GM23338 (cell line): ENCODE results near the gene CEP20. TPM values are rescaled to one million over a fixed set of nuclear protein-coding genes. Genes with fewer than 3 reads are reported as not detected.

Experiments used
- ATAC-seq: fragments of 200-7000 bp; cut with Tn5 transposase; 3 replicates; pipeline ENCODE4 v1.9.1; 2020
- DNase-seq: peaks from one replicate; pipeline ENCODE4 v3.0.0-alpha.2; 2015; ENCODE audit warnings: low spot score
- H2AFZ ChIP-seq: fragments of 200-600 bp; sonication (generic); 2 replicates; pipeline ENCODE4 v1.8.0; 2016; ENCODE audit warnings: antibody characterized with exemption, mild to moderate bottlenecking, moderate library complexity
- H3F3A ChIP-seq: fragments of 200-600 bp; sonication (generic); replicated peaks from 2 replicates; pipeline ENCODE4 v1.8.0; 2017; ENCODE audit warnings: antibody characterized with exemption, mixed run types, low read depth
- H3K27ac ChIP-seq: fragments of 200-600 bp; sonication (generic); 2 replicates; pipeline ENCODE4 v1.6.1; 2016; ENCODE audit warnings: low read depth
- H3K27me3 ChIP-seq: fragments of 200-600 bp; sonication (generic); 2 replicates; pipeline ENCODE4 v1.8.0; 2016; ENCODE audit warnings: mild to moderate bottlenecking, mixed run types, moderate library complexity; ENCODE audit not compliant: insufficient read depth
- H3K36me3 ChIP-seq: fragments of 200-600 bp; sonication (generic); 2 replicates; pipeline ENCODE4 v1.8.0; 2016; ENCODE audit warnings: mild to moderate bottlenecking; ENCODE audit not compliant: insufficient read depth
- H3K4me1 ChIP-seq: fragments of 200-600 bp; sonication (generic); 2 replicates; pipeline ENCODE4 v1.8.0; 2016; ENCODE audit warnings: mild to moderate bottlenecking, moderate library complexity; ENCODE audit not compliant: insufficient read depth
- H3K4me2 ChIP-seq: fragments of 200-600 bp; sonication (generic); 2 replicates; pipeline ENCODE4 v1.7.1; 2017; ENCODE audit warnings: mixed run types
- H3K4me3 ChIP-seq: fragments of 200-600 bp; sonication (generic); 2 replicates; pipeline ENCODE4 v1.6.1; 2016; ENCODE audit warnings: mixed run types
- H3K79me2 ChIP-seq: fragments of 200-600 bp; sonication (generic); replicated peaks from 2 replicates; pipeline ENCODE4 v1.8.0; 2017; ENCODE audit warnings: mild to moderate bottlenecking; ENCODE audit not compliant: insufficient read depth
- H3K9me2 ChIP-seq: fragments of 200-600 bp; sonication (generic); 2 replicates; pipeline ENCODE4 v1.8.0; 2017; ENCODE audit not compliant: insufficient read depth
- H4K20me1 ChIP-seq: fragments of 200-600 bp; sonication (generic); replicated peaks from 2 replicates; pipeline ENCODE4 v1.8.0; 2017; ENCODE audit warnings: mild to moderate bottlenecking; ENCODE audit not compliant: insufficient read depth
- H3K27ac Mint-ChIP-seq: 2 replicates; pipeline ENCODE4 v1.8.0; 2020; ENCODE audit warnings: inconsistent platforms, mild to moderate bottlenecking, moderate library complexity, mixed read lengths
- H3K27me3 Mint-ChIP-seq: 3 replicates; pipeline ENCODE4 v1.8.0; 2022; ENCODE audit warnings: low read depth, mild to moderate bottlenecking, moderate library complexity, mixed read lengths, inconsistent platforms; ENCODE audit not compliant: insufficient read depth, poor library complexity
- H3K36me3 Mint-ChIP-seq: 3 replicates; pipeline ENCODE4 v1.8.0; 2021; ENCODE audit warnings: low read depth, mild to moderate bottlenecking, inconsistent platforms, moderate library complexity, mixed read lengths
- H3K4me1 Mint-ChIP-seq: 3 replicates; pipeline ENCODE4 v1.8.0; 2020; ENCODE audit warnings: mild to moderate bottlenecking, inconsistent platforms, mixed read lengths
- H3K4me3 Mint-ChIP-seq: 3 replicates; pipeline ENCODE4 v1.8.0; 2021; ENCODE audit warnings: moderate library complexity, mild to moderate bottlenecking, inconsistent platforms, mixed read lengths
- H3K9me3 Mint-ChIP-seq: 3 replicates; pipeline ENCODE4 v1.8.0; 2020; ENCODE audit warnings: moderate library complexity, mild to moderate bottlenecking, inconsistent platforms, mixed read lengths
- CREB1 ChIP-seq: fragments of 250-450 bp; sonication (Bioruptor Pico); IDR thresholded peaks from 2 replicates; pipeline ENCODE4 v1.5.0; 2020; ENCODE audit warnings: low read depth, mild to moderate bottlenecking, moderate library complexity
- CTCF ChIP-seq, 2 experiments: fragments of 200-600 bp in 1 of 2; sonication (generic) in 1 of 2; conservative IDR thresholded peaks; 2 replicates each; pipeline versions ENCODE4 v1.5.1 to v1.6.1; 2016 to 2017; ENCODE audit warnings: antibody characterized with exemption in 2 of 2, low read depth in 2 of 2, mild to moderate bottlenecking in 2 of 2, moderate library complexity in 1 of 2
- ETS1 ChIP-seq: IDR thresholded peaks from 2 replicates; pipeline ENCODE4 v1.6.1; 2016; ENCODE audit warnings: antibody characterized with exemption
- EZH2 ChIP-seq: fragments of 200-600 bp; sonication (generic); IDR thresholded peaks from one replicate; pipeline ENCODE4 v1.8.0; 2017; ENCODE audit warnings: antibody characterized with exemption, mild to moderate bottlenecking, low read depth; ENCODE audit not compliant: unreplicated experiment
- EZH2phosphoT487 ChIP-seq: fragments of 200-600 bp; sonication (generic); IDR thresholded peaks from one replicate; pipeline ENCODE4 v1.8.1; 2018; ENCODE audit warnings: antibody characterized with exemption; ENCODE audit not compliant: unreplicated experiment
- JUNB ChIP-seq: IDR thresholded peaks from one replicate; pipeline ENCODE4 v1.6.1; 2016; ENCODE audit warnings: antibody characterized with exemption; ENCODE audit not compliant: unreplicated experiment
- NANOG ChIP-seq: IDR thresholded peaks from 2 replicates; pipeline ENCODE4 v1.6.1; 2016; ENCODE audit warnings: antibody characterized with exemption, borderline replicate concordance
- POLR2AphosphoS5 ChIP-seq: IDR thresholded peaks from 2 replicates; pipeline ENCODE4 v1.6.1; 2016; ENCODE audit warnings: antibody characterized with exemption, low read depth
- STAT1 ChIP-seq: IDR thresholded peaks from one replicate; pipeline ENCODE4 v1.6.1; 2016; ENCODE audit warnings: antibody characterized with exemption; ENCODE audit not compliant: unreplicated experiment
- ZNF114 ChIP-seq: fragments of 250-450 bp; sonication (Bioruptor Pico); IDR thresholded peaks from 2 replicates; pipeline ENCODE4 v1.5.0; 2020; ENCODE audit warnings: mild to moderate bottlenecking, moderate library complexity
- ZNF462 ChIP-seq: fragments of 250-450 bp; sonication (Bioruptor Pico); IDR thresholded peaks from 2 replicates; pipeline ENCODE4 v1.5.0; 2020; ENCODE audit warnings: mild to moderate bottlenecking, moderate library complexity
- polyA plus RNA-seq: library from polyadenylated mRNA; unstranded; fragments of >200 nt; fragmentation: Nextera tagmentation; extraction: Ambion mirVana; gene quantifications from 2 replicates; pipeline ENCODE4 v1.2.1, GENCODE V29; 2016
- total RNA-seq: library from RNA; depleted of rRNA; stranded (reverse); fragments of >200 nt; shearing (Covaris generic); gene quantifications from 2 replicates; pipeline ENCODE4 v1.2.3, GENCODE V29; 2014

The CEP20 gene
- total and polyA plus RNA-seq, 2 experiments from 2014 or later: 60.2 to 70.9 TPM

- H3K9me2 ChIP-seq: no peaks in the 10 kb centered on the region
- H3F3A ChIP-seq: no peaks in the 10 kb centered on the region
- H3K4me3 Mint-ChIP-seq: no peak overlapping the region
- H3K4me2 ChIP-seq: no peak overlapping the region
- no peaks in the 10 kb centered on the region; the same call in 1 of the 2 replicates for H3K4me1 ChIP-seq
- no peak for DNase-seq
- peaks cover 5% of the 10 kb centered on the region for H3K27me3 Mint-ChIP-seq
- no peak overlapping the region for H2AFZ ChIP-seq
- no peaks in the 10 kb centered on the region for H3K36me3 Mint-ChIP-seq
- H3K27me3 ChIP-seq: no peaks in the 10 kb centered on the region
- no peak overlapping the region for H3K4me3 ChIP-seq
- ATAC-seq: no peak
- no peaks in the 10 kb centered on the region for H3K79me2 ChIP-seq
- no peak for TF ChIP-seq POLR2AphosphoS5
- TF ChIP-seq STAT1: no peak
- no peaks in the 10 kb centered on the region for H3K9me3 Mint-ChIP-seq
- no peaks in the 10 kb centered on the region for H4K20me1 ChIP-seq
- no peak overlapping the region for H3K27ac ChIP-seq
- no peaks in the 10 kb centered on the region for H3K36me3 ChIP-seq
- H3K27ac Mint-ChIP-seq: no peak overlapping the region
- no peaks in the 10 kb centered on the region for H3K4me1 Mint-ChIP-seq
Observed at GRCh38 chr16:15924996-15925395, 36.6 kb upstream of the CEP20 start.

- Mint-ChIP-seq H3K4me3 (no peak overlapping the region), H3K4me1 (no peaks in the 10 kb centered on the region), H3K9me3 (peaks cover 3% of the 10 kb centered on the region; the same call in 2 of the 3 replicates), H3K27ac (no peak overlapping the region), H3K27me3 (peaks cover 4% of the 10 kb centered on the region), H3K36me3 (no peaks in the 10 kb centered on the region)
- no peaks in the 10 kb centered on the region for H3K9me2 ChIP-seq
- no peak overlapping the region for H2AFZ ChIP-seq
- no peaks in the 10 kb centered on the region for H3F3A ChIP-seq
- H3K79me2 ChIP-seq: no peaks in the 10 kb centered on the region
- no peaks in the 10 kb centered on the region for H3K27me3 ChIP-seq
- H3K4me2 ChIP-seq: no peak overlapping the region
- H3K27ac ChIP-seq: no peak overlapping the region
- H4K20me1 ChIP-seq: no peaks in the 10 kb centered on the region
- no peak for ATAC-seq
- H3K36me3 ChIP-seq: no peaks in the 10 kb centered on the region
- no peak overlapping the region for H3K4me3 ChIP-seq
- H3K4me1 ChIP-seq: no peaks in the 10 kb centered on the region
- DNase-seq: no peak
- TF ChIP-seq NANOG (no peak), STAT1 (no peak), JUNB (no peak), ZNF114 (CRISPR knock-in tag) (no peak), EZH2phosphoT487 (no peak), CREB1 (CRISPR knock-in tag) (no peak), CTCF (conservative IDR thresholded peaks at IDR 0.05; ENCODE audit: low read depth in 2 of 2) (no peak), POLR2AphosphoS5 (no peak), ZNF462 (CRISPR knock-in tag) (no peak), ETS1 (no peak), EZH2 (no peak)
Observed at GRCh38 chr16:15919331-15919730, 30.9 kb upstream of the CEP20 start.
